ENCODE results near the gene NUDT19.

The NUDT19 gene

DNA sequence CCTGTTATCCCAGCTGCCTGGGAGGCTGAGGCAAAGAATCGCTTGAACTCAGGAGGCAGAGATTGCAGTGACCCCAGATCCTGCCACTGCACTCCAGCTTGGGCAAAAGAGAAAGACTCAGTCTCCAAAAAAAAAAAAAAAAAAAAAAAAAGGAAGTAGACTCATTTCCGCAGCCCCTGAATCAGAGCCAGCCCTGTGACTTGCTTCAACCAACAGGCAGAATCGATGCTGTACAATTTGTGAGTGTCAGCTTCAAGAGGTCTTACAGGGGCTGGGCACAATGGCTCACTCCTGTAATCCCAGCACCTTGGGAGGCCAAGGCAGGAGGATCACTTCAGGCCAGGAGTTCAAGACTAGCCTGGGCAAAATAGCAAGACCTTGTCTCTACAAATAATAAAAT lies 29.4 kb upstream of the NUDT19 start:
- Histone ChIP-seq H3K4me1 (ENCODE audit: insufficient read depth, low read length) (no peaks in the 10 kb centered on the region), H3K4me3 (ENCODE audit: low read length) (no peak overlapping the region), H3K36me3 (ENCODE audit: insufficient read depth, low read length) (peaks cover 9% of the 10 kb centered on the region), H3K27me3 (ENCODE audit: insufficient read depth, low read length) (no peaks in the 10 kb centered on the region), H2AFZ (ENCODE audit: low read depth, low read length) (no peak overlapping the region), H3K9me3 (ENCODE audit: low read length) (no peaks in the 10 kb centered on the region)

DNA sequence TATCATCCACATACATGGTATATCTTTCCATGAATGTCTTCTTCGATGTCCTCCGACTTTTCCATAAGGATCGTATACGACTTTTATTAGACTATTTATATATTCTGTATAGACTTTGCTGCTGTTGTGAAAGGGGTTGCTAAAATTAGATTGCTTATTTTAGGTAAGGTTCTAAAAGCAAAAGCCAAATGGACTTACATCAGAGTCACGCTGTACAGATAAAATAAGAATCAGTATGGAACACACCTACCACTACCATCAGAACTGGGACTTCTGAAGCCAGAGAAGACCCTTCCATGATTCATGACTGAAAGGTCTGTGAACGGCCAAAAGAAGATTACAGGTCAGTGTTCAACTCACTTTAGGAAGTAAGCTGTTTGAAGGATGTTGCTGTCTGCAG lies 25.5 kb upstream of the NUDT19 start:
- peaks cover 3% of the 10 kb centered on the region for H3K36me3 ChIP-seq (ENCODE audit: insufficient read depth, low read length)
- no peaks in the 10 kb centered on the region for H3K4me1 ChIP-seq (ENCODE audit: insufficient read depth, low read length)
- H3K9me3 ChIP-seq (ENCODE audit: low read length): no peaks in the 10 kb centered on the region
- H3K4me3 ChIP-seq (ENCODE audit: low read length): no peak overlapping the region
- no peak overlapping the region for H2AFZ ChIP-seq (ENCODE audit: low read depth, low read length)
- H3K27me3 ChIP-seq (ENCODE audit: insufficient read depth, low read length): no peaks in the 10 kb centered on the region

DNA sequence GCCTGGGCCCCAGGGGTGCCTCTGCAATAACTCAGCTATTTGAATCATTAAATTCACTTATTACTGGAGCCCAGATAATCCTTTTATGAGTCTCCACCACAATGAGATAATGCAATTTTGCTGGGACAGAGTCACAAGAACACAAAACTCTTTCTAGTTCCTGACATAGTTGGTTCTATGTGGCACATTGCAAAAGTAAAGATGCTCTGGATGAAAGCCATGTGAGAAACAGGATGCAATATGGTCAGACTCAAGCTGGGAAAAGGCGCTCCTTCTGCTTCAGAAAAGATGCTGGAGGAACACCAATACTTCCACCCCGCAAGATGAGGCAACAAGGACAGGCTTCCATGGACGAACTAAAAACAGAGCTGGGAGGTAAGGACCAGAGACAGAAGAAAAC lies 22.3 kb upstream of the NUDT19 start:
- H3K36me3 ChIP-seq (ENCODE audit: insufficient read depth, low read length): peaks cover 3% of the 10 kb centered on the region
- H2AFZ ChIP-seq (ENCODE audit: low read depth, low read length): no peak overlapping the region
- H3K4me1 ChIP-seq (ENCODE audit: insufficient read depth, low read length): peaks cover 2% of the 10 kb centered on the region
- H3K4me3 ChIP-seq (ENCODE audit: low read length): no peak overlapping the region
- H3K9me3 ChIP-seq (ENCODE audit: low read length): no peaks in the 10 kb centered on the region
- no peaks in the 10 kb centered on the region for H3K27me3 ChIP-seq (ENCODE audit: insufficient read depth, low read length)

DNA sequence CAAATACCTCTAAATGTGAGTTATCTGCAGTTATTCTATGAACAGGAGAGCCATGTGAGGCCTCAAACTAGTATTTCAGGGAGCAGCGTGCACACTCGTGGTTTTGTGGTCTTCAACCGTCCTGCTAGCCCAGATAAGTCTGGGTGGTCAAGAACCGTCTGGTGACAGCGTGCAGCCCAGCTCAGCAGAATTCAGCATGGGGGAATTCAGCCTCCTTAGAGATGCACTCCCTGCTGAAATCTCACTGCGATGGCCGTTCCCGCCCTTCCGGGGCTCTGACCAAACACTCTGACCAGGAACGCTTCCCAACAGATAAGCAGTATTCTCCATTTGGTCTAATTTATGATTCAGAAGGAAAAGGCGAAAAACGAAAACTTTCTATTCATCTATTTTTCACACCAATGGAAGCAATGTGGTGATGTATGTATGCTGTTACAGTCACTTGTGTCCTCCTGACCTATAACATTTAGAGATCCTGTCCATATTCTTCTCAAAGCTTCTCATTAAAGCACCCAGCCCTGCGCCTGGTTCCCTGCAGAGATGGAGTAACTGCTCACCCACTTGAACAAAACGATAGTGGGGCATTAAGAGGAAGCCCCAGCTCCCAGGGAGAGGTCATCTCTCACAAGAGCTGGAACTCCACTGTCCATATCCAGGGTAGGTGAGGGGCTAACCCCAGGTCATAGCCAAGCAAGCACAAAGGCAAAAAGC lies 19.6 kb upstream of the NUDT19 start:
- Histone ChIP-seq H3K4me1 (ENCODE audit: insufficient read depth, low read length) (peaks cover 3% of the 10 kb centered on the region), H3K9me3 (ENCODE audit: low read length) (no peaks in the 10 kb centered on the region), H3K4me3 (ENCODE audit: low read length) (no peak overlapping the region), H2AFZ (ENCODE audit: low read depth, low read length) (no peak overlapping the region), H3K36me3 (ENCODE audit: insufficient read depth, low read length) (no peaks in the 10 kb centered on the region), H3K27me3 (ENCODE audit: insufficient read depth, low read length) (peaks cover 14% of the 10 kb centered on the region)

DNA sequence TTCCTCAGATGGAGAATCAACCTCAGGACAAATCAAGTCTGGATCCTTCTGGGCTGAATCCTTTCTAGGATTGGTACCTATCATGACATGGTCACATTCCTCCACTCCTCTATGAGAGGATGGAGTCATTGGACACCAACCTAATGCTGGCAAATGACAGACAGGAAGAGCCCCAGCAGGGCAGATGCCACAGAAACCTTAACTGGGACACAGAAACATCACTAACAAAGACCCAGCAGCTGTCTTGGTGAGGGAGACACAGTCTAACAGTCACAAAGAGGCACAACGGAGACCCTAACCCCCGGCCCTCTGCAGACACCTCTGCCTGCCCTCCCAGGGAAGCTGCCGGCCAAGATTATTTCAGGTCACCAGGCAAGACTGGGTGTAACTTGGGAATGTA lies 18.8 kb upstream of the NUDT19 start:
- H3K4me3 ChIP-seq (ENCODE audit: low read length): no peak overlapping the region
- peaks cover 9% of the 10 kb centered on the region for H3K4me1 ChIP-seq (ENCODE audit: insufficient read depth, low read length)
- no peaks in the 10 kb centered on the region for H3K9me3 ChIP-seq (ENCODE audit: low read length)
- no peak overlapping the region for H2AFZ ChIP-seq (ENCODE audit: low read depth, low read length)
- no peaks in the 10 kb centered on the region for H3K36me3 ChIP-seq (ENCODE audit: insufficient read depth, low read length)
- H3K27me3 ChIP-seq (ENCODE audit: insufficient read depth, low read length): peaks cover 22% of the 10 kb centered on the region

DNA sequence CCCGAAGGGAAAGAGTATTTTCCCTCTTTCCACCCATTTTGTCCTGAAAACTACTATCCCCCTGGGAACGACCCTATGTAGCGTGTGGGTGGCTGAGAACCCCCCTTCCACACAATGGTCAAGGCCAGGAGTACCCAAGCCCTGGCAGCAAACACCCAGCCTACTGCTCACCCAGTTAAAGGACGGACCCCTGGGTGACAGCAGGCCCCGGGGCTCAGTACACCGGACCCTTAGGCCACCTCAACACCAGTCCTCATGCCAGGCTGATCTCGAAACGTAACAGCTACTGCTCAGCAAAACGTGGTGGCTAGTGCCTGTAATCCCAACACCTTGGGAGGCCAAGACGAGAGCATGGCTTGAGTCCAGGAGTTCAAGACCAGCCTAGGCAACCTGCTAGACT lies 18.0 kb upstream of the NUDT19 start:
- Histone ChIP-seq H2AFZ (ENCODE audit: low read depth, low read length) (no peak overlapping the region), H3K9me3 (ENCODE audit: low read length) (no peaks in the 10 kb centered on the region), H3K4me1 (ENCODE audit: insufficient read depth, low read length) (peaks cover 9% of the 10 kb centered on the region), H3K36me3 (ENCODE audit: insufficient read depth, low read length) (no peaks in the 10 kb centered on the region), H3K27me3 (ENCODE audit: insufficient read depth, low read length) (peaks cover 25% of the 10 kb centered on the region), H3K4me3 (ENCODE audit: low read length) (no peak overlapping the region)

DNA sequence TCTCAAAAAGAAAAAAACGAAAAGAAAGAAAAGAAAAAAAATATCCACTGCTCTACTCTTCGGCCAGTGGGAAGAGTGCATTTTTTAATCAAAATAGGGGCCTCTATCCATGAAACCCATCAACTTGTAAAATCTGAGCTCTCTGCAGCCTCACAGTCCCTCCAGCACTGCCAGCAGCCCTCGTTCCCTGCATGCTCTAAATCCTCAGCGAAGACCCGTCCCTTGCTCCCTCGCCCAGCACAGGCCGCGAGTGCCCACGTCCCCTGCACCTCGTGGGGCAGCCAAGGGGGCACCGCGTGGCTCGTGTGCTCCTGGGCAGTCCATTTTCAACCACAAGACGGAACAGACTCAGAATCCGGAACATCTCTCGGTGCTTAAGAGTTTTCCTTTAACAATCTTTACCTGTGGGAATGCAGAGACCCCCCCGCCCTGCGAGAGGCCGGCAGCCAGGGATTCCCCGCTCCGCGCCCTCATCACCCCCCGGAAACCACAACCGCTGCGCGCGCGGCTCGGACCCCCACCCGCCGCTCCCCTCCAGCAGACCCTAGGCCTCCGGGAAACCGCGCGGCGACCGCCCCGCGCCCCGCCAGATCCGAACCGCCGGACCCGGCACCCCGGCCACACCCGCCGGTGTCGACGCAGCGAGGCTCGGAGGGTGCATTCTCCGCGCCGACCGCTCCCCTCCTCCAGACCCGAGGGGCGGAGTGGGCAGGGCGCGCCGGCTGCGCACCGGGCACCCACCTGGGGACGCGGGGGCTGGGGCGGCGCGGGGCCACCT lies 17.3 kb upstream of the NUDT19 start:
- Histone ChIP-seq H3K9me3 (ENCODE audit: low read length) (no peaks in the 10 kb centered on the region), H3K27me3 (ENCODE audit: insufficient read depth, low read length) (peaks cover 31% of the 10 kb centered on the region), H2AFZ (ENCODE audit: low read depth, low read length) (peak overlapping the region; percentile 50), H3K4me3 (ENCODE audit: low read length) (peak overlapping the region; percentile 84), H3K4me1 (ENCODE audit: insufficient read depth, low read length) (peaks cover 9% of the 10 kb centered on the region), H3K36me3 (ENCODE audit: insufficient read depth, low read length) (no peaks in the 10 kb centered on the region)

DNA sequence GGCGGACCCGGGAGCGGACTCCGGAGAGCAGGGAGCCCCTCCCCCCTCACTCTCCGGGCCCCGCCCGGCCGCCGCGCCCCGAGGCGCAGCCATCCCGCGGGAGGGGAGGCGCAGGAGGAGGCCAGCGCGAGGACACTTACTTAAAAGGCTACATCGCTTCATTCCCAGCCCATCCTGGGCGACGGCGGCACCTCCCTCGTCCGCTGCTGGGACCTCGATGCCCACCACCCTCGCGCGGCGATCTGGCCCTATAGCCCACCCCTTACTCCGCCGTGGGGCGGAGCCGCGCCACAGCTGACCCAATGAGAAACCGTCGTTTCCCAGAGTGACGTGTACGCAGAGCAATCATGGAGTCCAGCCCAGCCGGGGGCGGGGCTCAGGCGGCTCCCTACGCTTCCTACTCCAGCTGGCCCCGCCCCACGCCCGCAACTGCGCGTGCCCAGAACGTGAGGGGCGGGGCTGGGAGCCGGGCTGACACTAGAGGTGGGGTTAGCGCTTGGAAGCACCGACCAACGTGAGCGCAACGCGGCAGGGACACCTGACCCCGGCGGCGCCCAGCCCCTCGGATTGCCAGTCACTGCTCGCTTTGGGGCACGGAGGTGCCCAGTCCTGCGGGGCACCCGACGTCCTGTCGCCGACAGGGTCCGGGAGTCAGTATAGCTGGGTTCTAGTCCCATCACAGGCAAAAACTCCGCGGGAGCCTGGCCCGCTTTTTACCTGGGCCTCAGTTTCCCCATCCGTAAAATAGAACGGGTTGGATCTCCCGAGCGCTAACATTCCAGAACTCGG lies 16.5 kb upstream of the NUDT19 start, which contains the start of gene ANKRD27:
Gene ANKRD27, minus strand, starts transcription at position 250 of the 789 bp plus-strand sequence. CDS start 16,165 bp downstream, outside the sequence.
- peaks cover 32% of the 10 kb centered on the region for H3K27me3 ChIP-seq (ENCODE audit: insufficient read depth, low read length)
- peaks cover 9% of the 10 kb centered on the region for H3K4me1 ChIP-seq (ENCODE audit: insufficient read depth, low read length)
- peak within 1 kb of the TSS; percentile 84 for H3K4me3 ChIP-seq (ENCODE audit: low read length)
- H3K36me3 ChIP-seq (ENCODE audit: insufficient read depth, low read length): no peaks in the 10 kb centered on the region
- H3K9me3 ChIP-seq (ENCODE audit: low read length): no peaks in the 10 kb centered on the region
- peak within 1 kb of the TSS; percentile 50 for H2AFZ ChIP-seq (ENCODE audit: low read depth, low read length)

DNA sequence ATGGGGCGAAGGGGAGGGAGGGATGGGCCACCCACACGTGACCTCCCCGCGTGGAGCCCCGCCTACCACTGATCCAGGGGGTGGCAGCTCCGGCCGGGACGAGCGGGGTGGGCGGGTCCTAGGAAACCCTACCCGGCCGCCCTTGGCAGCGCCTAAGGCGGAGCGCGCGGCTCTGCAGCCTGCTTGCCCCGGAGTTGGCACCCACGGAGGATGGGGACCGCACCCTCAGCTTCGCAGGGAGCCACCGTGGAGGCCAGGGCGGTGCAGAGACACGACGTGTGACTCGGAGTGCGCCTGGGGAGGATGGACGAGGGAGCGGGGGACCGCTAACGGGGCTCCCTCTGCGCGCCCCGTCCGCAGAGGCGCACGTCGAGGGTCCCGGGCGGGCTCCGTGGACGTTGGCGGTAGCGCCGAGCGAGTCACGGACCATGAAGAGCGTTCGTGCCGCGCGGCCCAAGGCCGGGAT lies 15.9 kb upstream of the NUDT19 start, which contains the start of gene RGS9BP:
Gene RGS9BP, plus strand, starts transcription at position 129 of the 466 bp plus-strand sequence. CDS start 416 bp downstream, outside the sequence.
- no peaks in the 10 kb centered on the region for H3K36me3 ChIP-seq (ENCODE audit: insufficient read depth, low read length)
- peak within 1 kb of the TSS; percentile 50 for H2AFZ ChIP-seq (ENCODE audit: low read depth, low read length)
- H3K4me1 ChIP-seq (ENCODE audit: insufficient read depth, low read length): peaks cover 9% of the 10 kb centered on the region
- peak within 1 kb of the TSS; percentile 84 for H3K4me3 ChIP-seq (ENCODE audit: low read length)
- no peaks in the 10 kb centered on the region for H3K9me3 ChIP-seq (ENCODE audit: low read length)
- H3K27me3 ChIP-seq (ENCODE audit: insufficient read depth, low read length): peaks cover 37% of the 10 kb centered on the region

DNA sequence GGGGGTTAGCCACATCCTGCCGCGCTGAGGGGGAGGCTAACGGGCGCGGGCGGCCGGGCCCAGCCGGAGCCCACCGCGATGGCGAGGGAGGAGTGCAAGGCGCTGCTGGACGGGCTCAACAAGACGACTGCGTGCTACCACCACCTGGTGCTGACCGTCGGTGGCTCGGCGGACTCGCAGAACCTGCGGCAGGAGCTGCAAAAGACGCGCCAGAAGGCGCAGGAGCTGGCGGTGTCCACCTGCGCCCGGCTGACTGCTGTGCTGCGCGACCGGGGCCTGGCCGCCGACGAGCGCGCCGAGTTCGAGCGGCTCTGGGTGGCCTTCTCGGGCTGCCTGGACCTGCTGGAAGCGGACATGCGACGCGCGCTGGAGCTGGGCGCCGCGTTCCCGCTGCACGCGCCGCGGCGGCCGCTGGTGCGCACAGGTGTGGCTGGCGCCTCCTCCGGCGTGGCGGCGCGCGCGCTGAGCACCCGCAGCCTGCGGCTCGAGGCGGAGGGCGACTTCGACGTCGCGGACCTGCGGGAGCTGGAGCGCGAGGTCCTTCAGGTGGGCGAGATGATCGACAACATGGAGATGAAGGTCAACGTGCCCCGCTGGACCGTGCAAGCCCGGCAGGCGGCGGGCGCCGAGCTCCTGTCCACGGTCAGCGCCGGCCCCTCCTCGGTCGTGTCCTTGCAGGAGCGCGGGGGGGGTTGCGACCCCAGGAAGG lies 15.3 kb upstream of the NUDT19 start:
- Histone ChIP-seq H2AFZ (ENCODE audit: low read depth, low read length) (peak overlapping the region; percentile 28), H3K4me3 (ENCODE audit: low read length) (no peak overlapping the region), H3K27me3 (ENCODE audit: insufficient read depth, low read length) (peaks cover 37% of the 10 kb centered on the region), H3K4me1 (ENCODE audit: insufficient read depth, low read length) (peaks cover 9% of the 10 kb centered on the region), H3K36me3 (ENCODE audit: insufficient read depth, low read length) (no peaks in the 10 kb centered on the region), H3K9me3 (ENCODE audit: low read length) (no peaks in the 10 kb centered on the region)

DNA sequence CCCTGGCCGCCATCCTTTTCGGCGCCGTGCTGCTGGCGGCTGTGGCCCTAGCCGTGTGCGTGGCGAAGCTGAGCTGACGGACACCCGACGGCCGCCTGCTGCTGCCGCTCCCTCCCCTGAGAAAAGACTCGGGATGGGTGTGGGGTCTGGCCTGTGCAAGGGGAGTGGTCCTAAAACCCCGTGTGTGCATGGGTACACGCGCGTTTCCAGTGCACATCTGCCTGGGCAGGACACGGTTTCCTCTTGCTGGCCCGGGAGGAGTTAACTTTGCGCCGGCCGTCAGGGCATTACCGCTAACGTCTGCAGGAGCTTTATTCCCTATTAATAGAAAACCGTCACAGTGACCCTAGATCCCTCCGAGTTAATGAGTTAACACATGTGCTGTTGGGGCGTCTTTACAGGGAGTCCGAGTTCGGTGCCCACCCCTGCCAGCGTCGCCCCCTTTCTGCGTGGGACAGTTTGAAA lies 14.7 kb upstream of the NUDT19 start:
- H3K4me1 ChIP-seq (ENCODE audit: insufficient read depth, low read length): peaks cover 9% of the 10 kb centered on the region
- H3K9me3 ChIP-seq (ENCODE audit: low read length): no peaks in the 10 kb centered on the region
- H3K27me3 ChIP-seq (ENCODE audit: insufficient read depth, low read length): peaks cover 37% of the 10 kb centered on the region
- H3K36me3 ChIP-seq (ENCODE audit: insufficient read depth, low read length): no peaks in the 10 kb centered on the region
- no peak overlapping the region for H3K4me3 ChIP-seq (ENCODE audit: low read length)
- H2AFZ ChIP-seq (ENCODE audit: low read depth, low read length): peak overlapping the region; percentile 28

DNA sequence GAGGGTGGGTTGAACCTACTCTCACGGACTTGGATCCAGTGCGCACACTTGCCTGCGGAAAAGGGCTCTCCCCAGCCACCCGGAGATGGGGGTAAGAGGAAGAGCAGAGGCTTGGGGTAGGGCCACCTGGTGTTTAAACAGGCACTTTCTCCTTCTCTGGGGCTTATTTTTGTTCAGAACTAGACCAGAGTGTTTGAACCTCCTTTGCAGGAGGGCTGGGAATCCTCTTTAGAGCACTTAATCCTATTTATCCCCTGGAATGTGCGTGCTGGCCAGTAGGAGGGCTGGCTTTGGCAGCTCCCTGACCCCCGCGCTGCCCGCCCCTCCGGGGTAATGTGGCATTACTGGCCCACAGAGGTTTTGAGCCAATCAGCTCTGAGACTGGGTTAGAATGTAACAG lies 14.0 kb upstream of the NUDT19 start:
- H3K27me3 ChIP-seq (ENCODE audit: insufficient read depth, low read length): peaks cover 37% of the 10 kb centered on the region
- peaks cover 9% of the 10 kb centered on the region for H3K4me1 ChIP-seq (ENCODE audit: insufficient read depth, low read length)
- no peaks in the 10 kb centered on the region for H3K9me3 ChIP-seq (ENCODE audit: low read length)
- H3K4me3 ChIP-seq (ENCODE audit: low read length): no peak overlapping the region
- no peak overlapping the region for H2AFZ ChIP-seq (ENCODE audit: low read depth, low read length)
- H3K36me3 ChIP-seq (ENCODE audit: insufficient read depth, low read length): no peaks in the 10 kb centered on the region
